Trophoblast cell (in vitro differentiated cells and primary cell): Measurements from ENCODE around the gene LYPD6B. TPM values are rescaled to one million over a fixed set of nuclear protein-coding genes. Genes with fewer than 3 reads are reported as not detected.

Experiments
- DNase-seq, 2 donors: peaks; one replicate each; pipeline ENCODE4 v3.0.0-alpha.2; 2016
- H2AFZ ChIP-seq: 2 replicates; pipeline ENCODE4 v1.6.1; 2013; ENCODE audit warnings: low read length, moderate library complexity, mild to moderate bottlenecking; ENCODE audit not compliant: insufficient read depth, poor library complexity
- H2AK5ac ChIP-seq: 2 replicates; pipeline ENCODE4 v1.6.1; 2013; ENCODE audit warnings: mild to moderate bottlenecking, low read length
- H2BK120ac ChIP-seq: 2 replicates; pipeline ENCODE4 v1.6.1; 2013; ENCODE audit warnings: low read length, mild to moderate bottlenecking, moderate library complexity; ENCODE audit not compliant: insufficient read depth, poor library complexity
- H2BK12ac ChIP-seq: 2 replicates; pipeline ENCODE4 v1.6.1; 2013; ENCODE audit warnings: mild to moderate bottlenecking, low read length, moderate library complexity
- H2BK5ac ChIP-seq: 2 replicates; pipeline ENCODE4 v1.6.1; 2013; ENCODE audit warnings: low read length, low read depth, moderate library complexity, mild to moderate bottlenecking; ENCODE audit not compliant: poor library complexity
- H3K14ac ChIP-seq: 2 replicates; pipeline ENCODE4 v1.6.1; 2013; ENCODE audit warnings: mild to moderate bottlenecking, low read length
- H3K18ac ChIP-seq: 2 replicates; pipeline ENCODE4 v1.6.1; 2013; ENCODE audit warnings: mild to moderate bottlenecking, low read length
- H3K23ac ChIP-seq: 2 replicates; pipeline ENCODE4 v1.6.1; 2013; ENCODE audit warnings: low read length
- H3K27ac ChIP-seq: 2 replicates; pipeline ENCODE4 v1.5.1; 2013; ENCODE audit warnings: low read depth, mild to moderate bottlenecking, inconsistent platforms, low read length, moderate library complexity
- H3K27me3 ChIP-seq: 2 replicates; pipeline ENCODE4 v1.6.1; 2013; ENCODE audit warnings: inconsistent platforms, mild to moderate bottlenecking, low read length, moderate library complexity; ENCODE audit not compliant: insufficient read depth
- H3K36me3 ChIP-seq, 2 experiments: 1 replicate in 1 of 2; 2 replicates in 1 of 2; pipeline ENCODE4 v1.6.1; 2013; ENCODE audit warnings: low read length in 2 of 2, mild to moderate bottlenecking in 2 of 2, moderate library complexity in 1 of 2; ENCODE audit not compliant: insufficient read depth in 2 of 2, control insufficient read depth in 1 of 2
- H3K4ac ChIP-seq: 2 replicates; pipeline ENCODE4 v1.6.1; 2013; ENCODE audit warnings: low read depth, mild to moderate bottlenecking, low read length, moderate library complexity
- H3K4me1 ChIP-seq, 2 experiments: 1 replicate in 1 of 2; 2 replicates in 1 of 2; pipeline ENCODE4 v1.6.1; 2013; ENCODE audit warnings: low read length in 2 of 2, mild to moderate bottlenecking in 2 of 2, moderate library complexity in 1 of 2; ENCODE audit not compliant: insufficient read depth in 2 of 2, control insufficient read depth in 1 of 2
- H3K4me2 ChIP-seq: 2 replicates; pipeline ENCODE4 v1.6.1; 2013; ENCODE audit warnings: inconsistent platforms, mild to moderate bottlenecking, low read length, moderate library complexity
- H3K4me3 ChIP-seq: 2 replicates; pipeline ENCODE4 v1.5.1; 2013; ENCODE audit warnings: mild to moderate bottlenecking, low read depth, low read length, inconsistent platforms
- H3K79me1 ChIP-seq: one replicate; pipeline ENCODE4 v1.6.1; 2013; ENCODE audit warnings: low read length
- H3K79me2 ChIP-seq: 2 replicates; pipeline ENCODE4 v1.6.1; 2013; ENCODE audit warnings: low read length, mild to moderate bottlenecking; ENCODE audit not compliant: control insufficient read depth, insufficient read depth, poor library complexity
- H3K9ac ChIP-seq: 2 replicates; pipeline ENCODE4 v1.6.1; 2013; ENCODE audit warnings: mild to moderate bottlenecking, low read length
- H3K9me3 ChIP-seq: 2 replicates; pipeline ENCODE4 v1.6.1; 2013; ENCODE audit warnings: low read depth, mild to moderate bottlenecking, control low read depth, inconsistent platforms, low read length; ENCODE audit not compliant: insufficient read depth
- H4K12ac ChIP-seq: 2 replicates; pipeline ENCODE4 v1.6.1; 2013; ENCODE audit warnings: low read depth, mild to moderate bottlenecking, low read length, moderate library complexity
- H4K8ac ChIP-seq: 2 replicates; pipeline ENCODE4 v1.6.1; 2013; ENCODE audit warnings: low read depth, mild to moderate bottlenecking, low read length, moderate library complexity
- H4K91ac ChIP-seq: one replicate; pipeline ENCODE4 v1.6.1; 2013; ENCODE audit warnings: low read depth, mild to moderate bottlenecking, low read length, moderate library complexity
- WGBS: extraction: QIAGEN DNeasy Blood & Tissue Kit; methylation state at CpG from one replicate; pipeline ENCODE4 v1.1.7; 2013; ENCODE audit warnings: missing lambda C conversion rate; ENCODE audit not compliant: insufficient read length, insufficient coverage; ENCODE audit errors: extremely low coverage; 5-methylcytosine and 5-hydroxymethylcytosine counted together
- polyA plus RNA-seq: library from polyadenylated mRNA; stranded (reverse); fragments of 200-250 nt; gene quantifications from 2 replicates; pipeline ENCODE4 v1.2.3, GENCODE V29; 2013

The LYPD6B gene, protein sequence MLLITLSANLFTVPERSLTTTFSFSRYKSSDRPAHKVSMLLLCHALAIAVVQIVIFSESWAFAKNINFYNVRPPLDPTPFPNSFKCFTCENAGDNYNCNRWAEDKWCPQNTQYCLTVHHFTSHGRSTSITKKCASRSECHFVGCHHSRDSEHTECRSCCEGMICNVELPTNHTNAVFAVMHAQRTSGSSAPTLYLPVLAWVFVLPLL
- polyA plus RNA-seq, result 43.9 and 44.9 TPM in 2 replicates

DNA sequence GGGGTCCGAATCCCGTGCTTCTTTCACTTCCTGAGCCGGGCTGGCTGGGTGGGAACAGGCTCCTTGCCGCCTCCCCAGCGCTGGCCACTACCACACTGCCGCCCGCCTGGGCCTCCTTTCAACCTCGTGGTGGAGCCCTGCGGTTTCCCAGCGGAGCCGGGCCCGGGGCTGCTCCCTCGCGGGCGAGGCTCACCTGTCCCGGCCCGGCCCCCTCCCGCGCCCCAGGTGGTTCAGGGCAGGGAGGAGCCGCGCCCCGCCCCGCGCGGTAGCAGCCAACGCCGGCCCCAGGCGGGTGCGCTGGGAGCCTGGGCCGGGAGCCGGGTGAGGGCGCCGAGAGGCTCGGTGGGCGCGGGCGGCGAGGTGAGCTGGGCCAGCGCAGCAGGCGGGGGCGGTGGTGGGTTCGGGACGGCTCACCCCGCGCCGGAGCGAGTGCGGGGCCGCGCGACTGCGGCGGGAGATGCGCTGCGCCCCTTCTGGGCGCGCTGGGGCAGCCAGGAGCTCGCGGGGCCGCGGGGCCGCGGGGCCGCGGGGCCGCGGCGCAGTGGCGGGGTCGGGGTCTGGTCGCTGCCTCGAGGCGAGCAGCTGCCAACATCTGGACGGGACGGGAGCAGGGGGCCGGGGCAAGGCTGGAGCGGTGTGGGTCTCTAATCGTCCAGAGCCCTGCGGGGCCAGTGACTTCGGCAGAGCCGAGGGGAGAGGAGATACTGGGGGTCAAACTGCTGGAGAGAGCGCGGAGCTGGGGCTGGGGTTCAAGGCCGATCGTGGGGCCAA lies at the start of gene LYPD6B:
LYPD6B (plus strand) TSS at position 258 of the 771 bp plus-strand sequence. CDS start 92,250 bp downstream, outside the sequence.
- no CpG with 5 or more reads among the region's 85 CpGs for WGBS
- Histone ChIP-seq H3K4me3 (peak within 1 kb of the TSS; percentile 85), H4K12ac (peak within 1 kb of the TSS; percentile 93), H4K91ac (peak within 1 kb of the TSS; percentile 98), H3K4me2 (peak within 1 kb of the TSS; percentile 84), H2AK5ac (peak within 1 kb of the TSS; percentile 7), H3K27ac (peak within 1 kb of the TSS; percentile 70), H3K9me3 (no peaks in the 10 kb centered on the region), H3K36me3 (no peaks in the 10 kb centered on the region), H3K18ac (peak within 1 kb of the TSS; percentile 89), H3K14ac (peak within 1 kb of the TSS; percentile 98), H2AFZ (peak within 1 kb of the TSS; percentile 77), H3K9ac (peak within 1 kb of the TSS; percentile 98), H4K8ac (peak within 1 kb of the TSS; percentile 92), H3K4ac (peak within 1 kb of the TSS; percentile 98), H3K79me1 (peaks cover 14% of the 10 kb centered on the region), H3K79me2 (peaks cover 10% of the 10 kb centered on the region), H3K4me1 (peaks cover 5 to 18% of the 10 kb centered on the region in 2 experiments), H2BK120ac (peak within 1 kb of the TSS; percentile 98), H3K27me3 (no peaks in the 10 kb centered on the region), H3K23ac (peak within 1 kb of the TSS; percentile 25), H2BK12ac (peak within 1 kb of the TSS; percentile 90), H2BK5ac (peak within 1 kb of the TSS; percentile 87)
- DNase-seq, result peak; percentile 51 to 75

DNA sequence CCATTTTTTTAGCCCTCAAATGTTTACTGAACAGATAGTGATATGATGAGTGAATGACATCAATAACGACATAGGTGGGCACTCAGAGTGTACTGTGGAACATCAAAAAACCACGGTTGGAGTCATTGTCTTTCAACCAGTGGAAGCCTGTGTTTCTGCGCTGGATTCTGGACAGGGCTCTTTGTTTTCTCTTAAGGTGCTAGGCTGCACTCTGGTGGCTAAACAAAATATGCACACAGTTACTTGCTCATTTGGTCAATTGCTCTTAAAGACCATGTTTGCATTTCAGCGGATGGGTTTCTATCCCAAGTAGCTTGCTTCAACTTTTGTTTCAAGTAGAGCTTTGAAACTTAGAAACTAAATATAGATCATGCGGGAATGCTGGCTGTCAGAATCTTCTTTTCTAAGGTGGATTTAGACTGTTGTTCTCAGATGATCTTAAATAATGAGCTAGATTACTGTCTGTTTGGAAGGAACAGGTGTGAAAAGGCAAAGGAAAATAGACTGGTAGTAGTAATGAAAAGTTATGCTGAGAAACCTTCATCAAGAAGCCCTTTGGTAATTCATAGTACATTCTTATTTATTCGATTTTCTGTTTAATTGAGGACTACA lies 48.5 kb upstream of the LYPD6B start:
- no peak overlapping the region for H3K4me3 ChIP-seq
- no peaks in the 10 kb centered on the region for H3K9me3 ChIP-seq
- no peak overlapping the region for H2BK12ac ChIP-seq
- no peak overlapping the region for H2AK5ac ChIP-seq
- no peak overlapping the region for H3K18ac ChIP-seq
- H3K27ac ChIP-seq, result no peak overlapping the region
- H3K27me3 ChIP-seq, result no peaks in the 10 kb centered on the region
- no peaks in the 10 kb centered on the region for H3K4me1 ChIP-seq
- H3K4me2 ChIP-seq, result no peak overlapping the region
- no peak overlapping the region for H3K9ac ChIP-seq
- H2BK5ac ChIP-seq, result no peak overlapping the region
- H3K23ac ChIP-seq, result no peak overlapping the region
- no peak overlapping the region for H2BK120ac ChIP-seq
- no peak overlapping the region for H3K14ac ChIP-seq
- no peak overlapping the region for H3K4ac ChIP-seq
- H3K36me3 ChIP-seq, result no peaks in the 10 kb centered on the region
- no peak overlapping the region for H4K12ac ChIP-seq
- H4K91ac ChIP-seq, result no peak overlapping the region
- H4K8ac ChIP-seq, result no peak overlapping the region
- no CpG with 5 or more reads among the region's 6 CpGs for WGBS
- peak; percentile 33 to 79 for DNase-seq
- H2AFZ ChIP-seq, result no peak overlapping the region
- no peaks in the 10 kb centered on the region for H3K79me2 ChIP-seq
- no peaks in the 10 kb centered on the region for H3K79me1 ChIP-seq

DNA sequence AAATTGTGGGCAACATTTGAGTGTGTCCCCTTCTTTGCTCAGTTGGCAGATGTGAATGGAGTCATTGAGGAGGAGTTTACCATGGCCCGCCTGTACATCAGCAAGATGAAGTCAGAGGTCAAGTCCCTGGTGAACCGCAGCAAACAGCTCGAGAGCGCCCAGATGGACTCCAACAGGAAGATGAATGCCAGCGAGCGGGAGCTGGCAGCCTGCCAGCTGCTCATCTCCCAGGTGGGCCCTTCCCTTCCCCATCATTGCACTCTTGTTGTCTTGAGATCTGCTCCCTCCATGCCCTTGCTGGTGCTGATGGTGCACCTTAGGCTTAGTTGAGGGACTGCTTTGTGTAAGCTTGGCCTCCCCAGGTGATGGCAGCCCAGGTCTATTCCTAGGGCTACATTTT lies 47.5 kb upstream of the LYPD6B start:
- Histone ChIP-seq H3K23ac (no peak overlapping the region), H3K79me2 (no peaks in the 10 kb centered on the region), H4K12ac (no peak overlapping the region), H3K79me1 (no peaks in the 10 kb centered on the region), H4K8ac (no peak overlapping the region), H3K9me3 (no peaks in the 10 kb centered on the region), H3K18ac (no peak overlapping the region), H3K36me3 (no peaks in the 10 kb centered on the region), H3K4me1 (no peaks in the 10 kb centered on the region), H2AFZ (no peak overlapping the region), H3K27me3 (no peaks in the 10 kb centered on the region), H3K27ac (no peak overlapping the region), H2AK5ac (no peak overlapping the region), H3K4me3 (no peak overlapping the region), H4K91ac (no peak overlapping the region), H2BK120ac (no peak overlapping the region), H2BK5ac (no peak overlapping the region), H3K4ac (no peak overlapping the region), H3K4me2 (no peak overlapping the region), H3K9ac (no peak overlapping the region), H2BK12ac (no peak overlapping the region), H3K14ac (no peak overlapping the region)
- no CpG with 5 or more reads among the region's 6 CpGs for WGBS
- no peak for DNase-seq

DNA sequence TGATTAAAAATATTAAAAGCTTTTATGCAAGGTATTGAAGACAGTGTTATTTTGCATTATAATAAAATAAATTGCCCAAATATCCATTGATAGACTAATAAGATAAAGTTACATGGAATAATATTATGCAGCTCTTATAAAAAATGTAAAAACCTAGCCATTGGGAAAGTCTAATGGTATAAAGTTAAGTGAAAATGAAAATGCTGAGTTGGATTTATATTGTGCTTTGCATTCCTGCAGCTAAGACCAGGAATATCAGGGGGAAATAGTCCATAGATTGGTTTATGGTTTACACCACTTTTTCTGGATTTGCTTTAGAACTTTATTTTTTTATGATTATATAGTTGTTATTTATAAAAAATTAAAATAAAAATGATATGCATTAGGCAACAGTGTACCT lies 46.1 kb upstream of the LYPD6B start:
- no peak overlapping the region for H3K18ac ChIP-seq

More for the DNA sequence above, 46.1 kb upstream of the LYPD6B start:
- no peak overlapping the region for H4K8ac ChIP-seq
- no peak overlapping the region for H2BK12ac ChIP-seq
- no peak overlapping the region for H4K12ac ChIP-seq
- no peak overlapping the region for H3K4ac ChIP-seq
- H3K27me3 ChIP-seq, result no peaks in the 10 kb centered on the region
- no peak overlapping the region for H2BK5ac ChIP-seq
- no peaks in the 10 kb centered on the region for H3K36me3 ChIP-seq
- no peak overlapping the region for H2AK5ac ChIP-seq
- no peak overlapping the region for H2AFZ ChIP-seq
- no peak overlapping the region for H3K4me2 ChIP-seq
- H3K79me1 ChIP-seq, result no peaks in the 10 kb centered on the region
- H3K27ac ChIP-seq, result no peak overlapping the region
- H3K23ac ChIP-seq, result no peak overlapping the region
- H3K14ac ChIP-seq, result no peak overlapping the region
- H2BK120ac ChIP-seq, result no peak overlapping the region
- no peaks in the 10 kb centered on the region for H3K9me3 ChIP-seq
- no peak overlapping the region for H4K91ac ChIP-seq
- H3K4me3 ChIP-seq, result no peak overlapping the region
- H3K9ac ChIP-seq, result no peak overlapping the region
- H3K79me2 ChIP-seq, result no peaks in the 10 kb centered on the region
- H3K4me1 ChIP-seq, result no peaks in the 10 kb centered on the region
- no peak for DNase-seq
